ENCODE measurements around the gene ABLIM3.

The ABLIM3 gene

DNA sequence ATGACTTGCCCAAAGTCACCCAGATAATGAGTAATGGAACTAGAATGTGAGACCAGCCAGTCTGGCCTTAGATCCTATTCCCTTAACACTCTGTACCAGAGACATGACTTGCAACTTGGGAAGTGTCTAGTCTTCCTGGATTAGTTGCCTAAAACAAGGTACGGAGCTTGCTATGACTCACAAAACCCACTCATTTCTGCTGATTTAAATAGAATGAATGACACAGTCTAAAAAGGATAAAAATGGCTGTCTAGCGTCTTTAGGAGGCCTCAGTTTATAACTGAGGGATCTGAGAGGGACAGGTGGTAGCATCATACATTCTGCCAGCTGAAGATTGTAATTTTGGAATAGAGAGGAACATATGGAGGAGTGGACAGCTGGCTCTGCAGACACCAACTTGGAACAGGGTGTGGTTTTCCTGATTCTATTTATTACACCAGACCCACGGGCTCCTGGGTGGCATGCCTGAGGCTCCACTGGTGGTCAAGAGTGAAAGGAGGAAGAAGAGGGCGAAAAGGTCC, 62.7 kb downstream of the ABLIM3 start:
- no peak for TF ChIP-seq FOXP2 (optimal IDR thresholded peaks at IDR 0.05; ENCODE audit: borderline replicate concordance, extremely low read depth, extremely low read length, insufficient read depth)
- TF ChIP-seq SIN3A (IDR thresholded peaks at IDR 0.05; ENCODE audit: borderline replicate concordance, insufficient read depth, low read length): no peak
- no peak for TF ChIP-seq TAF1 (IDR thresholded peaks at IDR 0.05; ENCODE audit: borderline replicate concordance, insufficient read depth, low read length)
- no peak for TF ChIP-seq POLR2AphosphoS5 (IDR thresholded peaks at IDR 0.05; ENCODE audit: low read depth, low read length)
- TF ChIP-seq, protein P1, sequence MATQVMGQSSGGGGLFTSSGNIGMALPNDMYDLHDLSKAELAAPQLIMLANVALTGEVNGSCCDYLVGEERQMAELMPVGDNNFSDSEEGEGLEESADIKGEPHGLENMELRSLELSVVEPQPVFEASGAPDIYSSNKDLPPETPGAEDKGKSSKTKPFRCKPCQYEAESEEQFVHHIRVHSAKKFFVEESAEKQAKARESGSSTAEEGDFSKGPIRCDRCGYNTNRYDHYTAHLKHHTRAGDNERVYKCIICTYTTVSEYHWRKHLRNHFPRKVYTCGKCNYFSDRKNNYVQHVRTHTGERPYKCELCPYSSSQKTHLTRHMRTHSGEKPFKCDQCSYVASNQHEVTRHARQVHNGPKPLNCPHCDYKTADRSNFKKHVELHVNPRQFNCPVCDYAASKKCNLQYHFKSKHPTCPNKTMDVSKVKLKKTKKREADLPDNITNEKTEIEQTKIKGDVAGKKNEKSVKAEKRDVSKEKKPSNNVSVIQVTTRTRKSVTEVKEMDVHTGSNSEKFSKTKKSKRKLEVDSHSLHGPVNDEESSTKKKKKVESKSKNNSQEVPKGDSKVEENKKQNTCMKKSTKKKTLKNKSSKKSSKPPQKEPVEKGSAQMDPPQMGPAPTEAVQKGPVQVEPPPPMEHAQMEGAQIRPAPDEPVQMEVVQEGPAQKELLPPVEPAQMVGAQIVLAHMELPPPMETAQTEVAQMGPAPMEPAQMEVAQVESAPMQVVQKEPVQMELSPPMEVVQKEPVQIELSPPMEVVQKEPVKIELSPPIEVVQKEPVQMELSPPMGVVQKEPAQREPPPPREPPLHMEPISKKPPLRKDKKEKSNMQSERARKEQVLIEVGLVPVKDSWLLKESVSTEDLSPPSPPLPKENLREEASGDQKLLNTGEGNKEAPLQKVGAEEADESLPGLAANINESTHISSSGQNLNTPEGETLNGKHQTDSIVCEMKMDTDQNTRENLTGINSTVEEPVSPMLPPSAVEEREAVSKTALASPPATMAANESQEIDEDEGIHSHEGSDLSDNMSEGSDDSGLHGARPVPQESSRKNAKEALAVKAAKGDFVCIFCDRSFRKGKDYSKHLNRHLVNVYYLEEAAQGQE (IDR thresholded peaks at IDR 0.05; ENCODE audit: insufficient read depth in 1 of 2, low read depth in 2 of 2, low read length in 2 of 2): no peak

DNA sequence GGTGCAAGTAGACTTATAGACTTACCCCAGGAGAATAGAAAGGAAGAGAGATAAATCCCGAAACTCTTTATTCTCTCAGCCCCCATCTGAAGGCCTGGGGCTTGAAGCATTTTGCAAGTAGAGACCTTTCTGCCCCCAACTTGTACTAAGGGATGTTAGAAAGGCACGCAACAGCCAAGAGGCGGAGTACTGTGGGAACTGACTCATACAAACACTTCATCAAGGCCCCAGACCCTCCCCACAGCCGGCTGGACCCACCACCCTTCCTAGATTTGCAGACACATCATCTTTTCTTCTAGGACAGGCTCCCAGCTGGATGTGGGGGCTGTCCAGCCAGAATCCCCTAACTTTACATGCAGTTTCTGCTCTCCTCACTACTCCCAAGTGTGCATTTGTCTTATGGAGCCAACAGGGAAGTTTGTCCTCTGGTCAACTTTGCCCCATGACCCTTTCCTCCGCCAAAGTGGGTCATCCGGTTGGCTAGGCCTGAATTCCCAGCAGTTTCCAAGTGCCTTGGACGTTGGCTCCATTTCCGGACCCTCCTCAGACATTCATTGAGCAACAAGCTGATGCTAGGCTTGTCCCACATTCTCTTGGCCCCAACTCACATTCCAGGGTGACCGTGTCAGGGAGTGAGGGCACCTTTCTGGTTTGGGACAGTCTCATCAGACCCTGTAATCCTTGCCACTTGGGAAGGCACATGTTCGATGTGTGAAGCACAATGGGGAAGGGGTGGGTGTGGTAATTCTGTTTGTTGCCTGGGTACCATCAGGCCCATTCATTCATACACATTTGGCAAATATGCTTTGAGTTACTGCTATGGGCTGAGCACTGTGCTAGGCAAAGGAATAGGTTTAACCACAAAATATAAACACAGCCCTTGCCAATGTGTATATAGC, 64.6 kb downstream of the ABLIM3 start:
- TF ChIP-seq, protein P1 (IDR thresholded peaks at IDR 0.05; ENCODE audit: insufficient read depth in 1 of 2, low read depth in 2 of 2, low read length in 2 of 2): no peak
- no peak for TF ChIP-seq SIN3A (IDR thresholded peaks at IDR 0.05; ENCODE audit: borderline replicate concordance, insufficient read depth, low read length)
- TF ChIP-seq FOXP2 (optimal IDR thresholded peaks at IDR 0.05; ENCODE audit: borderline replicate concordance, extremely low read depth, extremely low read length, insufficient read depth): no peak

DNA sequence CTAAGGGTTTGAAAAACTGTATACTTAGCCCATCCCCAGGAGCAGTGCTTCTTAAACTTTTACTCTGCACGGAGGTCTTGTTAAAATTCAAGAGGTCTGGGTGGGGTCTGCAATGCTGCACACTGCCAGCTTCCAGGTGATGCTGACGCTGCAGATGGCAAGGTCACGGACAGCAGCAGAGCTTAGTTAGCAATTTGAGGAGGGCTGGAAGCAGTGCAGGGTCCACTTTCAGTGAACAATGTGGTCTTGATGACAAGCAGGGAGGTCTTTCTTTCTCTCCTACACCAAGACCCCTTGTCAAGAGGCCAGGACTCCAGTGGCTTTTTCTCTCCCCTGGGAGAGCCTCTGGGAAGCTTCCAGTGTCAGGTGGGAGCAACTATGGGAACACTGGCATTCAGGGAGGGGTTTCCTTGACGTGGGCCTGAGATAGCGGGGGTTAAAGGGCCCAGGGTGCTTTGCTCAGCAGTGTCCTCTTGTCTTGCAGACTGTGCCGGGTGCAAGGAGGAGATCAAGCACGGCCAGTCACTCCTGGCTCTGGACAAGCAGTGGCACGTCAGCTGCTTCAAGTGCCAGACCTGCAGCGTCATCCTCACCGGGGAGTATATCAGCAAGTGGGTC, 65.3 kb downstream of the ABLIM3 start:
- TF ChIP-seq POLR2AphosphoS5 (IDR thresholded peaks at IDR 0.05; ENCODE audit: low read depth, low read length) (no peak), TAF1 (IDR thresholded peaks at IDR 0.05; ENCODE audit: borderline replicate concordance, insufficient read depth, low read length) (no peak), SIN3A (IDR thresholded peaks at IDR 0.05; ENCODE audit: borderline replicate concordance, insufficient read depth, low read length) (no peak), FOXP2 (optimal IDR thresholded peaks at IDR 0.05; ENCODE audit: borderline replicate concordance, extremely low read depth, extremely low read length, insufficient read depth) (no peak)
- TF ChIP-seq, protein P1 (IDR thresholded peaks at IDR 0.05; ENCODE audit: insufficient read depth in 1 of 2, low read depth in 2 of 2, low read length in 2 of 2): no peak

DNA sequence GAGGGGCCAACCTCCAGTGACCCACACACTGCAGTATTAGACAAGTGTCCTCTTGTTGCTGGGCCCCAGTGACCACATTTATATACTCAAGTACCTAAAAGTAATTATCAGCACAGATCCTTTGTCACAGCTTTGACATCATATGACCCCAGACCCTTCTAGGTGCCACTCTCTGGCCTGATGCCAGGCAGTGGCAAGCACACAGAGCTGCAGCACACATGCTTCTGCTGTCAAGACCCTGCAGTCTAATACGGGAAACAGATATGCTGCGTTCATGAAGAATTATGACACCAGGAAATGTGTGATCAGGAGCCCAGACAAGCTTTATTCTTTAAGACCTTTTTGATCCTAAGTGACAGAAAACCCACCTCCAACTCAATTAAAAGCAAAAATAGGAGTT, 66.5 kb downstream of the ABLIM3 start:
- TF ChIP-seq POLR2AphosphoS5 (IDR thresholded peaks at IDR 0.05; ENCODE audit: low read depth, low read length) (no peak), FOXP2 (optimal IDR thresholded peaks at IDR 0.05; ENCODE audit: borderline replicate concordance, extremely low read depth, extremely low read length, insufficient read depth) (no peak), SIN3A (IDR thresholded peaks at IDR 0.05; ENCODE audit: borderline replicate concordance, insufficient read depth, low read length) (no peak), TAF1 (IDR thresholded peaks at IDR 0.05; ENCODE audit: borderline replicate concordance, insufficient read depth, low read length) (no peak)
- TF ChIP-seq, protein P1 (IDR thresholded peaks at IDR 0.05; ENCODE audit: insufficient read depth in 1 of 2, low read depth in 2 of 2, low read length in 2 of 2): no peak
